Urothelium cell line (cell line): ENCODE measurements around the gene CIPC.

Experiments
- DNase-seq: peaks from one replicate; pipeline ENCODE4 v3.0.0; 2011; ENCODE audit warnings: low spot score, mixed read lengths
- FAIRE-seq: peaks from 2 replicates; lab custom pipeline; 2011; peaks lifted over from hg19 to GRCh38; lab: Jason Lieb, UNC

Gene CIPC

GRCh38 chr14:77124345-77125280, 26.6 kb downstream of the CIPC start:
- peak; percentile 77 for FAIRE-seq
- DNase-seq = no peak

GRCh38 chr14:77125281-77125801, 27.3 kb downstream of the CIPC start:
- no peak for FAIRE-seq
- DNase-seq = no peak

GRCh38 chr14:77125823-77126325, 27.8 kb downstream of the CIPC start:
- FAIRE-seq = peak; percentile 52
- DNase-seq = no peak

GRCh38 chr14:77126461-77126990, 28.5 kb downstream of the CIPC start:
- DNase-seq (no peak), FAIRE-seq (no peak)

- DNase-seq (peak; percentile 80), FAIRE-seq (no peak)
Measured at GRCh38 chr14:77128414-77128891, 30.4 kb downstream of the CIPC start.

GRCh38 chr14:77130386-77130785, 32.3 kb downstream of the CIPC start:
- peak; percentile 52 for FAIRE-seq
- no peak for DNase-seq

GRCh38 chr14:77131206-77131605, 33.1 kb downstream of the CIPC start:
- no peak for FAIRE-seq

GRCh38 chr14:77131871-77132486, 33.9 kb downstream of the CIPC start:
- FAIRE-seq (no peak), DNase-seq (no peak)

More at GRCh38 chr14:77131206-77131605, 33.1 kb downstream of the CIPC start:
- no peak for DNase-seq

- DNase-seq = peak; percentile 92
- peak; percentile 79 for FAIRE-seq
Measured at GRCh38 chr14:77133720-77134338, 35.8 kb downstream of the CIPC start.

- peak; percentile 93 for FAIRE-seq
Measured at GRCh38 chr14:77139022-77139421, 41.0 kb downstream of the CIPC start.

GRCh38 chr14:77139540-77140358, 41.7 kb downstream of the CIPC start:
- FAIRE-seq (no peak), DNase-seq (peak; percentile 90)

More at GRCh38 chr14:77139022-77139421, 41.0 kb downstream of the CIPC start:
- DNase-seq = no peak

GRCh38 chr14:77140359-77141213, 42.5 kb downstream of the CIPC start:
- peak; percentile 62 for FAIRE-seq
- no peak for DNase-seq

- FAIRE-seq (peak; percentile 35), DNase-seq (peak; percentile 80)
Measured at GRCh38 chr14:77141214-77142004, 43.4 kb downstream of the CIPC start, which contains the start of gene ZDHHC22. TSS of gene ZDHHC22 (minus strand) at chr14:77141791. CDS start at chr14:77139738, 2,053 bp downstream.

- DNase-seq (no peak), FAIRE-seq (peak; percentile 62)
Measured at GRCh38 chr14:77142005-77142800, 44.1 kb downstream of the CIPC start.

- no peak for FAIRE-seq
- no peak for DNase-seq
Measured at GRCh38 chr14:77143071-77143470, 45.0 kb downstream of the CIPC start.

- DNase-seq (no peak), FAIRE-seq (peak; percentile 27)
Measured at GRCh38 chr14:77144412-77145115, 46.5 kb downstream of the CIPC start.
